ENCODE measurements around the gene ZNF107.

The ZNF107 gene

GRCh38 chr7:64753032-64753431, 87.1 kb downstream of the ZNF107 start:
- no peak for DNase-seq (ENCODE audit: low read depth)
- H3K4me3 ChIP-seq (ENCODE audit: low read depth, low read length): no peak overlapping the region
- TF ChIP-seq, protein P1, sequence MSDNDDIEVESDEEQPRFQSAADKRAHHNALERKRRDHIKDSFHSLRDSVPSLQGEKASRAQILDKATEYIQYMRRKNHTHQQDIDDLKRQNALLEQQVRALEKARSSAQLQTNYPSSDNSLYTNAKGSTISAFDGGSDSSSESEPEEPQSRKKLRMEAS (IDR thresholded peaks at IDR 0.05; ENCODE audit: low read depth, low read length): no peak

DNA sequence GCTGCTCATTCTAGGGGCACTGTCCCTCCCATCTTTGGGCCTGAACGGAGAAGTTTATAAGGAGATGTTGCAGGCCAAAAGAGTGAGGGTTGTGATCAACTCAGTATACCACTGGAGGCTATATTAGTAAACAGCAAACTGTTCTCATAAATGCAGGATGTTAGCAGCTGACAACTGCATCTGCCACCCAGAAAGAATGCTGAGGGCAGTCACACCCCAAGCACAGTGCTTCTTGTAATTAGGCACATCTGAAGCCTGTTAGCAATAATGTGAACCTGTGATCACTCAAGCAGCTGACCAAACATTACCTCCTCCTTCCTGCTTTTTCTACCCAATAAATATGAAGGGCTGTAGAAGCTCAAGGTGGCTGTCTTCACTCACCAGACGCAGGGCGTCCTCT, 89.9 kb downstream of the ZNF107 start:
- no peak for TF ChIP-seq MYC (IDR thresholded peaks at IDR 0.05; ENCODE audit: low read depth, low read length)
- TF ChIP-seq, protein P1 (IDR thresholded peaks at IDR 0.05; ENCODE audit: low read depth, low read length): no peak
- TF ChIP-seq, protein P2, sequence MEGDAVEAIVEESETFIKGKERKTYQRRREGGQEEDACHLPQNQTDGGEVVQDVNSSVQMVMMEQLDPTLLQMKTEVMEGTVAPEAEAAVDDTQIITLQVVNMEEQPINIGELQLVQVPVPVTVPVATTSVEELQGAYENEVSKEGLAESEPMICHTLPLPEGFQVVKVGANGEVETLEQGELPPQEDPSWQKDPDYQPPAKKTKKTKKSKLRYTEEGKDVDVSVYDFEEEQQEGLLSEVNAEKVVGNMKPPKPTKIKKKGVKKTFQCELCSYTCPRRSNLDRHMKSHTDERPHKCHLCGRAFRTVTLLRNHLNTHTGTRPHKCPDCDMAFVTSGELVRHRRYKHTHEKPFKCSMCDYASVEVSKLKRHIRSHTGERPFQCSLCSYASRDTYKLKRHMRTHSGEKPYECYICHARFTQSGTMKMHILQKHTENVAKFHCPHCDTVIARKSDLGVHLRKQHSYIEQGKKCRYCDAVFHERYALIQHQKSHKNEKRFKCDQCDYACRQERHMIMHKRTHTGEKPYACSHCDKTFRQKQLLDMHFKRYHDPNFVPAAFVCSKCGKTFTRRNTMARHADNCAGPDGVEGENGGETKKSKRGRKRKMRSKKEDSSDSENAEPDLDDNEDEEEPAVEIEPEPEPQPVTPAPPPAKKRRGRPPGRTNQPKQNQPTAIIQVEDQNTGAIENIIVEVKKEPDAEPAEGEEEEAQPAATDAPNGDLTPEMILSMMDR (IDR thresholded peaks at IDR 0.05; ENCODE audit: low read depth, low read length): no peak
- no peak for TF ChIP-seq POLR2A (IDR thresholded peaks at IDR 0.05; ENCODE audit: extremely low read depth, insufficient read length)
- no peak for DNase-seq (ENCODE audit: low read depth)
- H3K4me3 ChIP-seq (ENCODE audit: low read depth, low read length): no peak overlapping the region

DNA sequence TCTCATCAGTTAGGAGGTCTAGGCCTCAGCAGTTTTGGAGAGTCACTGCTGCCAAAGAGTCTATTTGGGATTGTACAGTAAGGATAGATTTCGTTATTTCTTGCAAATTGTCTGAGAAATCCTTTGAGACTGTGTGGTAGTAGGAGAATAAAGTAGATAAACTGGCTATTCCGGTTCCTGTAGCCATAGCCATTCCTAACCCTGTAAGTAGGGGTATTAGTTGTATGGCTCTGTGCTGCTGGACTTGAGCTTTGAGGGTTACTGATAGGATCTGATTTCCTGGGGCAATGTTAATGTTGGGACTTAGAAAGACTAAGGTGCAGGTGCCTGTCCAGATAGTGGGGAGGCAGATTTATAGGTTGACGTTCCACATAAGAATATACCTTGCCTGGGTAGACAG, 92.2 kb downstream of the ZNF107 start:
- H3K4me3 ChIP-seq (ENCODE audit: low read depth, low read length): no peak overlapping the region
- no peak for DNase-seq (ENCODE audit: low read depth)
- TF ChIP-seq, protein P2 (IDR thresholded peaks at IDR 0.05; ENCODE audit: low read depth, low read length): no peak
- TF ChIP-seq MYC (IDR thresholded peaks at IDR 0.05; ENCODE audit: low read depth, low read length) (no peak), POLR2A (IDR thresholded peaks at IDR 0.05; ENCODE audit: extremely low read depth, insufficient read length) (no peak)
- TF ChIP-seq, protein P1 (IDR thresholded peaks at IDR 0.05; ENCODE audit: low read depth, low read length): no peak

Data from NB4 (cell line).